Fibroblast of lung (primary cell): Measurements from ENCODE around the gene USP20.

Experiments
- EZH2 ChIP-seq: IDR thresholded peaks from 2 replicates; pipeline ENCODE4 v1.5.1; 2012; ENCODE audit warnings: low read length, control low read depth, mild to moderate bottlenecking; ENCODE audit errors: missing control alignments
- TF ChIP-seq, protein P1 (sequence below), 2 donors: IDR thresholded peaks in 1 of 2; conservative IDR thresholded peaks in 1 of 2; 1 replicate in 1 of 2; 2 replicates in 1 of 2; pipeline ENCODE4 v1.5.1; 2011 to 2012; ENCODE audit warnings: low read length in 2 of 2, control low read depth in 1 of 2, inconsistent platforms in 1 of 2, low read depth in 1 of 2, mild to moderate bottlenecking in 1 of 2

DNA sequence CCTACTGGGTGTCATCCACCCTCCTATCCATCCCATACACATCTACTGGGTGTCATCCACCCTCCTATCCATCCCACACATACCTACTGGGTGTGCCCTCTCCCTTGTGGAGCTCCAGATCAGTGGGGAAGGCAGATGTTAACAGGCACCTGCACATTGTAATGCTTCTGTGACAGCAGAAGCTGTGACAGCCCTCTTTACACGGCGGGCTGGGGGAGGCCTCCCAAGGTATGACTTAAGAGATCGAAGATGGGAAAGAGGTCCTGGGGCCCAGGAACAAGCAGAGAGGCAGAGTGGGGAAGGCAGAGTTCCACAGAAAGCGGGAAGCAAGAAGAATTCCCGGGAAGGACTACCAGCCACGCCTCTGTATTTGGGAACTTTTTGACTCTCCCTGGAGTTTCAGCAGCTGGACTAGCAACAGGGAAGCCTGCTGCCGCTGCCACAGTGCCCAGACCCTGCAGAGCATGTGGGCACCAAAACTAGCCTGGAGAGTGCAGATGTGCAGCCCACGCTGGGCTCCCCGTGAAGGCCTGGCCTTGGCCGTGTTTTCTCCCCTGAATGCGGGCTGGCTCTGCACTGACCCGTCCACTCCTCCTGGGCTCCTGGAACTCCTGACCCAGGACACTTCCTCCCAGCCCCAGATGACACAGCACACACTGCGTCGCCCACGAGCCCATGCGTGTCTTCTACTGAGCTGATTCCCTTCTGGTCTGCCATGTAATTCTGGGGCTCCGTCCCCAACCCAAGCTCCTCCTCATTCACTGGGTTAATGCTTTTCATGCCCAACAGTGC, 20.6 kb upstream of the USP20 start:
- TF ChIP-seq, protein P1, sequence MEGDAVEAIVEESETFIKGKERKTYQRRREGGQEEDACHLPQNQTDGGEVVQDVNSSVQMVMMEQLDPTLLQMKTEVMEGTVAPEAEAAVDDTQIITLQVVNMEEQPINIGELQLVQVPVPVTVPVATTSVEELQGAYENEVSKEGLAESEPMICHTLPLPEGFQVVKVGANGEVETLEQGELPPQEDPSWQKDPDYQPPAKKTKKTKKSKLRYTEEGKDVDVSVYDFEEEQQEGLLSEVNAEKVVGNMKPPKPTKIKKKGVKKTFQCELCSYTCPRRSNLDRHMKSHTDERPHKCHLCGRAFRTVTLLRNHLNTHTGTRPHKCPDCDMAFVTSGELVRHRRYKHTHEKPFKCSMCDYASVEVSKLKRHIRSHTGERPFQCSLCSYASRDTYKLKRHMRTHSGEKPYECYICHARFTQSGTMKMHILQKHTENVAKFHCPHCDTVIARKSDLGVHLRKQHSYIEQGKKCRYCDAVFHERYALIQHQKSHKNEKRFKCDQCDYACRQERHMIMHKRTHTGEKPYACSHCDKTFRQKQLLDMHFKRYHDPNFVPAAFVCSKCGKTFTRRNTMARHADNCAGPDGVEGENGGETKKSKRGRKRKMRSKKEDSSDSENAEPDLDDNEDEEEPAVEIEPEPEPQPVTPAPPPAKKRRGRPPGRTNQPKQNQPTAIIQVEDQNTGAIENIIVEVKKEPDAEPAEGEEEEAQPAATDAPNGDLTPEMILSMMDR (conservative IDR thresholded peaks at IDR 0.05 in 1 of 2, IDR thresholded peaks at IDR 0.05 in 1 of 2; ENCODE audit: low read depth in 1 of 2, low read length in 2 of 2): no peak
- TF ChIP-seq EZH2: no peak
